Heart right ventricle (tissue), 16 donors: Measurements from ENCODE around the gene MEPE. TPM values are rescaled to one million over a fixed set of nuclear protein-coding genes. Genes with fewer than 3 reads are reported as not detected.
A peak's percentile ranks its signal among the peaks of the same experiment; 100 is the strongest.

Source experiments
- ATAC-seq, 8 donors: fragments of 200-7000 bp; cut with Tn5 transposase; one replicate each; pipeline ENCODE4 v1.9.1; 2020; ENCODE audit warnings: mild to moderate bottlenecking in 8 of 8, moderate library complexity in 8 of 8, moderate number of reproducible peaks in 1 of 8
- DNase-seq, 2 donors: peaks; one replicate each; pipeline ENCODE4 v3.0.0-alpha.2; 2020
- H3K27ac ChIP-seq, 10 donors: fragments of 200-600 bp; sonication (generic) in 2 of 10; one replicate each; pipeline versions ENCODE4 v1.5.0 to v1.8.0; 2020 to 2022; ENCODE audit warnings: mild to moderate bottlenecking in 3 of 10
- H3K27me3 ChIP-seq, 7 donors: fragments of 200-600 bp; one replicate each; pipeline ENCODE4 v1.8.0; 2021 to 2022; ENCODE audit warnings: mild to moderate bottlenecking in 2 of 7
- H3K36me3 ChIP-seq, 9 donors: fragments of 200-600 bp; sonication (generic) in 1 of 9; one replicate each; pipeline versions ENCODE4 v1.5.0 to v1.8.0; 2020 to 2022; ENCODE audit warnings: mild to moderate bottlenecking in 2 of 9
- H3K4me1 ChIP-seq, 9 donors: fragments of 200-600 bp; sonication (generic) in 1 of 9; one replicate each; pipeline versions ENCODE4 v1.5.0 to v1.8.0; 2020 to 2022; ENCODE audit warnings: mild to moderate bottlenecking in 4 of 9
- H3K4me3 ChIP-seq, 10 donors: fragments of 200-600 bp; sonication (generic) in 2 of 10; one replicate each; pipeline versions ENCODE4 v1.5.0 to v1.8.0; 2020 to 2022; ENCODE audit warnings: mild to moderate bottlenecking in 7 of 10, moderate library complexity in 2 of 10
- H3K9me3 ChIP-seq, 11 donors: fragments of 200-600 bp in 10 of 11; sonication (generic) in 2 of 11; one replicate each; pipeline versions ENCODE4 v1.5.0 to v1.8.0; 2013 to 2022; ENCODE audit warnings: mild to moderate bottlenecking in 2 of 11, control low read depth in 1 of 11, moderate library complexity in 1 of 11
- CTCF ChIP-seq, 9 donors: fragments of 200-600 bp; sonication (generic) in 2 of 9; IDR thresholded peaks; one replicate each; pipeline versions ENCODE4 v1.5.0 to v1.8.0; 2021 to 2022; ENCODE audit warnings: antibody characterized with exemption in 9 of 9, mild to moderate bottlenecking in 5 of 9, moderate library complexity in 1 of 9
- WGBS, 2 donors: extraction: QIAGEN DNeasy Blood & Tissue Kit; methylation state at CpG; one replicate each; pipeline ENCODE4 v1.1.7; 2013; ENCODE audit warnings: inconsistent platforms in 1 of 2; 5-methylcytosine and 5-hydroxymethylcytosine counted together
- intact Hi-C, 10 donors: fragments of 100-400 bp; cut with DNase I; formaldehyde crosslinking; loops; one replicate each; pipeline versions ENCODE4 v1.11.1 to v1.14.2; 2022
- polyA plus RNA-seq, 2 donors: library from polyadenylated mRNA; stranded (reverse); fragments of 200-250 nt; gene quantifications; one replicate each; pipeline ENCODE4 v1.2.3, GENCODE V29; 2013
- total RNA-seq, 10 donors: library from RNA; stranded (reverse); fragmentation: NEBNext Ultra II Directional in 3 of 10; extraction: Animal tissue kit (Norgen Biotek cat#: 25700) in 3 of 10; gene quantifications; one replicate each; pipeline versions ENCODE4 v1.2.1 to v1.2.4, GENCODE V29; 2021 to 2023
- donor health status: Arrhythmogenic right ventricular cardiomyopathy.
- donor health status: ischemic (EF 13 %, LVEDD 7.1; RV severe dilation, severe dysfunction).
- donor health status: healthy with polysubstance abuse.
- donor health status: DM: no; HTN: yes; CAD: no.
- donor health status: DM: no; HTN: no; CAD: no.
- donor health status: ischemic (EF 25% LVEDD 6.9; RV normal size, moderate dysfunction).
- donor health status: ischemic (EF 25% LVEDD 5.7; RV mildly dilated, moderate dysfunction).
- donor health status: healthy.
- donor health status: DM: yes; HTN: yes; CAD: no.
- donor health status: Ischemic cardiomyopathy.
- donor health status: ischemic (EF 35%, LVEDD 5.7; RV mildly dilated, moderate dysfunction).
- donor health status: nonischemic (EF 11% LVEDD 7.7; RV severe dilation, severe dysfunction).
- donor health status: DM: yes; HTN: yes; CAD: no.
- donor health status: PGD.
- donor health status: ischemic (EF 29% LVEDD 5.4; RV normal size, mild dysfunction).
- donor health status: nonischemic (EF 23%, LVEDD 6.1; RV moderate dilation, normal function).

MEPE gene
- total and polyA plus RNA-seq, 12 donors: not detected

GRCh38 chr4:87844452-87844851 lies 11.7 kb downstream of the MEPE start:
- peaks cover 0 to 41% (median 13%) of the 10 kb centered on the region in 9 donors for H3K4me1 ChIP-seq
- no peaks in the 10 kb centered on the region for H3K27me3 ChIP-seq
- TF ChIP-seq CTCF (IDR thresholded peaks at IDR 0.05): no peak
- no peaks in the 10 kb centered on the region for H3K9me3 ChIP-seq
- WGBS, 2 donors: 77 to 89% methylated on average over 1 of the region's 1 CpG
- intact Hi-C loops: loop anchor here in 9 of 10 donors (5.0 to 10.0 kb wide), 8 partner anchors 162 to 570 kb away; no protein-coding TSS in a partner anchor
- H3K36me3 ChIP-seq: no peaks in the 10 kb centered on the region
- peak overlapping the region in 5 of 10 donors; percentile 13 to 72 (median 47) for H3K27ac ChIP-seq
- ATAC-seq: no peak
- no peak overlapping the region for H3K4me3 ChIP-seq
- no peak for DNase-seq

- no peaks in the 10 kb centered on the region for H3K9me3 ChIP-seq
- no peak for TF ChIP-seq CTCF (IDR thresholded peaks at IDR 0.05)
- H3K4me1 ChIP-seq: peaks cover 0 to 57% (median 13%) of the 10 kb centered on the region in 9 donors
- ATAC-seq (no peak), DNase-seq (no peak)
- H3K27ac ChIP-seq: no peak overlapping the region
- H3K27me3 ChIP-seq: no peaks in the 10 kb centered on the region
- H3K4me3 ChIP-seq: no peak overlapping the region
- WGBS, 2 donors: 91 to 95% methylated on average over 5 of the region's 5 CpGs
- intact Hi-C loops: loop anchor here in 9 of 10 donors (5.0 to 10.0 kb wide), 10 partner anchors 299 to 571 kb away; no protein-coding TSS in a partner anchor
- no peaks in the 10 kb centered on the region for H3K36me3 ChIP-seq
Observed at GRCh38 chr4:87846226-87846625, 13.5 kb downstream of the MEPE start.

- peak; percentile 48 to 77 (median 67) for TF ChIP-seq CTCF (IDR thresholded peaks at IDR 0.05)
- WGBS, 2 donors: 13 to 15% methylated on average over 15 of the region's 15 CpGs
- no peaks in the 10 kb centered on the region for H3K9me3 ChIP-seq
- H3K27ac ChIP-seq: peak overlapping the region in 2 of 10 donors; percentile 46 to 83
- peak in 1 of 2 donors; percentile 56 for DNase-seq
- intact Hi-C loops: loop anchor here in 9 of 10 donors (1.0 to 10.0 kb wide), 12 partner anchors 169 to 574 kb away; no protein-coding TSS in a partner anchor
- H3K4me1 ChIP-seq: peaks cover 0 to 55% (median 8%) of the 10 kb centered on the region in 9 donors
- peak overlapping the region in 8 of 10 donors; percentile 4 to 41 (median 30) for H3K4me3 ChIP-seq
- no peaks in the 10 kb centered on the region for H3K36me3 ChIP-seq
- ATAC-seq: peak; percentile 72 to 92 (median 82)
- H3K27me3 ChIP-seq: no peaks in the 10 kb centered on the region
Observed at GRCh38 chr4:87848622-87849351, 16.0 kb downstream of the MEPE start.

- Histone ChIP-seq H3K27ac (peak overlapping the region in 1 of 10 donors; percentile 83), H3K36me3 (no peaks in the 10 kb centered on the region), H3K4me3 (no peak overlapping the region), H3K4me1 (peaks cover 0 to 50% (median 4%) of the 10 kb centered on the region in 9 donors), H3K27me3 (no peaks in the 10 kb centered on the region), H3K9me3 (no peaks in the 10 kb centered on the region)
- TF ChIP-seq CTCF (IDR thresholded peaks at IDR 0.05): no peak
- 45 to 52% methylated on average over 4 of the region's 4 CpGs for WGBS, 2 donors
- ATAC-seq: peak in 5 of 8 donors; percentile 20 to 42 (median 27)
- DNase-seq: no peak
- intact Hi-C loops: loop anchor here (1.0 to 10.0 kb wide), 16 partner anchors 170 to 668 kb away; no protein-coding TSS in a partner anchor
Observed at GRCh38 chr4:87849612-87850011, 16.8 kb downstream of the MEPE start.
